Measurements from ENCODE around the gene TRIM15.
"Not testable (repeated sequence)": the region's sequence is repeated elsewhere in the genome, so short reads cannot be mapped to it uniquely, and the experiment has no call there.

Gene TRIM15

GRCh38 chr6:30163090-30163917 lies at the start of gene TRIM15:
Gene TRIM15 (plus strand): TSS chr6:30163546. CDS start chr6:30163685, 139 bp downstream.
- DNase-seq (ENCODE audit: low read depth in 2 of 2): peak; percentile 16 to 18

GRCh38 chr6:30113841-30114240 lies 49.5 kb upstream of the TRIM15 start:
- no peak for DNase-seq (ENCODE audit: low read depth in 2 of 2)

GRCh38 chr6:30116724-30117123 lies 46.6 kb upstream of the TRIM15 start:
- DNase-seq (ENCODE audit: low read depth in 2 of 2): no peak

- DNase-seq (ENCODE audit: low read depth in 2 of 2): not testable (repeated sequence)
Observed at GRCh38 chr6:30118691-30119090, 44.7 kb upstream of the TRIM15 start.

- no peak for DNase-seq (ENCODE audit: low read depth in 2 of 2)
Observed at GRCh38 chr6:30121446-30122366, 41.6 kb upstream of the TRIM15 start.

- DNase-seq (ENCODE audit: low read depth in 2 of 2): no peak
Observed at GRCh38 chr6:30122515-30122914, 40.8 kb upstream of the TRIM15 start.

GRCh38 chr6:30127238-30128093 lies 35.9 kb upstream of the TRIM15 start:
- no peak for DNase-seq (ENCODE audit: low read depth in 2 of 2)

GRCh38 chr6:30129265-30130178 lies 33.8 kb upstream of the TRIM15 start:
- no peak for DNase-seq (ENCODE audit: low read depth in 2 of 2)

- DNase-seq (ENCODE audit: low read depth in 2 of 2): no peak
Observed at GRCh38 chr6:30130179-30130679, 33.1 kb upstream of the TRIM15 start.

GRCh38 chr6:30130887-30131862 lies 32.2 kb upstream of the TRIM15 start:
- DNase-seq (ENCODE audit: low read depth in 2 of 2): peak; percentile 43 to 54

- no peak for DNase-seq (ENCODE audit: low read depth in 2 of 2)
Observed at GRCh38 chr6:30131947-30132497, 31.3 kb upstream of the TRIM15 start.

- DNase-seq (ENCODE audit: low read depth in 2 of 2): no peak
Observed at GRCh38 chr6:30135147-30135546, 28.2 kb upstream of the TRIM15 start.

GRCh38 chr6:30135757-30136156 lies 27.6 kb upstream of the TRIM15 start, which contains the start of gene TRIM40:
Gene TRIM40 (plus strand): TSS chr6:30136140. CDS start chr6:30137037, 897 bp downstream.
- DNase-seq (ENCODE audit: low read depth in 2 of 2): no peak

GRCh38 chr6:30136570-30137286 lies 26.6 kb upstream of the TRIM15 start:
- no peak for DNase-seq (ENCODE audit: low read depth in 2 of 2)

- DNase-seq (ENCODE audit: low read depth in 2 of 2): not testable (repeated sequence)
Observed at GRCh38 chr6:30140240-30140639, 23.1 kb upstream of the TRIM15 start.

- no peak for DNase-seq (ENCODE audit: low read depth in 2 of 2)
Observed at GRCh38 chr6:30142665-30143064, 20.7 kb upstream of the TRIM15 start.

GRCh38 chr6:30143780-30144179 lies 19.6 kb upstream of the TRIM15 start:
- DNase-seq (ENCODE audit: low read depth in 2 of 2): no peak

- DNase-seq (ENCODE audit: low read depth in 2 of 2): no peak
Observed at GRCh38 chr6:30144811-30145210, 18.5 kb upstream of the TRIM15 start.
